HepG2 (cell line): Measurements from ENCODE around the gene LRFN2.

Experiments used
- AHR ChIP-seq: IDR thresholded peaks from 2 replicates; pipeline ENCODE4 v1.6.1; 2018; ENCODE audit warnings: missing genetic modification reagents, missing compliant biosample characterization
- CHD4 ChIP-seq: fragments of 200-600 bp; sonication (generic); IDR thresholded peaks from 2 replicates; pipeline ENCODE4 v1.7.0; 2017; ENCODE audit warnings: mild to moderate bottlenecking, low read length, borderline replicate concordance
- CTCF ChIP-seq: sonication (generic); formaldehyde crosslinking; IDR thresholded peaks from 2 replicates; pipeline ENCODE4 v1.5.0; 2020; ENCODE audit warnings: mild to moderate bottlenecking, missing genetic modification reagents, moderate library complexity
- PCBP1 ChIP-seq: fragments of 200-400 bp; formaldehyde crosslinking; IDR thresholded peaks from 2 replicates; pipeline ENCODE4 v1.6.1; 2017; ENCODE audit warnings: mild to moderate bottlenecking, low read depth, low read length, borderline replicate concordance
- RAD21 ChIP-seq: fragments of 450-650 bp; formaldehyde crosslinking; IDR thresholded peaks from 2 replicates; pipeline ENCODE4 v1.5.0; 2020; ENCODE audit warnings: mild to moderate bottlenecking
- SIN3A ChIP-seq: IDR thresholded peaks from 2 replicates; pipeline ENCODE4 v1.6.1; 2011; ENCODE audit warnings: low read depth, mild to moderate bottlenecking, control low read depth, low read length, borderline replicate concordance
- ZBTB4 ChIP-seq: sonication (generic); formaldehyde crosslinking; IDR thresholded peaks from 2 replicates; pipeline ENCODE4 v1.4.0; 2020; ENCODE audit warnings: missing genetic modification reagents, mild to moderate bottlenecking, borderline replicate concordance
- ZC3H13 ChIP-seq: sonication (generic); formaldehyde crosslinking; IDR thresholded peaks from 2 replicates; pipeline ENCODE4 v1.8.1; 2023; ENCODE audit warnings: mild to moderate bottlenecking, missing genetic modification reagents, moderate library complexity
- ZHX1 ChIP-seq: sonication (generic); formaldehyde crosslinking; IDR thresholded peaks from 2 replicates; pipeline ENCODE4 v1.8.1; 2022; ENCODE audit warnings: low read depth, mild to moderate bottlenecking, missing genetic modification reagents
- ZNF232 ChIP-seq: sonication (generic); formaldehyde crosslinking; IDR thresholded peaks from 2 replicates; pipeline ENCODE4 v1.4.0; 2020; ENCODE audit warnings: missing genetic modification reagents, borderline replicate concordance
- ZNF414 ChIP-seq: sonication (generic); formaldehyde crosslinking; IDR thresholded peaks from 2 replicates; pipeline ENCODE4 v1.5.0; 2020; ENCODE audit warnings: missing genetic modification reagents
- ZNF562 ChIP-seq: sonication (generic); formaldehyde crosslinking; IDR thresholded peaks from 2 replicates; pipeline ENCODE4 v1.8.0; 2022; ENCODE audit warnings: missing genetic modification reagents, borderline replicate concordance
- ZNF776 ChIP-seq: sonication (generic); formaldehyde crosslinking; IDR thresholded peaks from 2 replicates; pipeline ENCODE4 v1.4.0; 2020; ENCODE audit warnings: mild to moderate bottlenecking, missing genetic modification reagents
- ZSCAN21 ChIP-seq: sonication (generic); formaldehyde crosslinking; IDR thresholded peaks from 2 replicates; pipeline ENCODE4 v1.8.0; 2022; ENCODE audit warnings: mild to moderate bottlenecking, missing genetic modification reagents, moderate library complexity, borderline replicate concordance

- TF ChIP-seq SIN3A (no peak), CTCF (no peak), ZNF776 (CRISPR knock-in tag) (no peak), ZNF232 (no peak), ZNF414 (CRISPR knock-in tag) (no peak), ZHX1 (CRISPR knock-in tag) (no peak), AHR (CRISPR knock-in tag) (no peak), ZBTB4 (no peak), RAD21 (CRISPR knock-in tag) (no peak), ZSCAN21 (CRISPR knock-in tag) (no peak), CHD4 (no peak), PCBP1 (no peak), ZC3H13 (no peak), ZNF562 (CRISPR knock-in tag) (no peak)
Observed at GRCh38 chr6:40490508-40490907, 96.7 kb downstream of the LRFN2 start.
